Osteocyte (in vitro differentiated cells): ENCODE measurements around the gene MAGOH. TPM values are rescaled to one million over a fixed set of nuclear protein-coding genes. Genes with fewer than 3 reads are reported as not detected.

Experiments
- DNase-seq: peaks from one replicate; pipeline ENCODE4 v3.0.0; 2021; ENCODE audit warnings: mixed read lengths; ENCODE audit not compliant: unreplicated experiment; ENCODE audit errors: extremely low spot score
- H3K27ac Mint-ChIP-seq: one replicate; pipeline ENCODE4 v1.8.0; 2021; ENCODE audit warnings: mild to moderate bottlenecking, mixed read lengths; ENCODE audit not compliant: unreplicated experiment
- H3K27me3 Mint-ChIP-seq: one replicate; pipeline ENCODE4 v1.8.0; 2021; ENCODE audit warnings: mixed read lengths; ENCODE audit not compliant: unreplicated experiment
- H3K36me3 Mint-ChIP-seq: one replicate; pipeline ENCODE4 v1.8.0; 2021; ENCODE audit warnings: mixed read lengths; ENCODE audit not compliant: unreplicated experiment
- H3K4me1 Mint-ChIP-seq: one replicate; pipeline ENCODE4 v1.8.0; 2021; ENCODE audit warnings: mixed read lengths; ENCODE audit not compliant: unreplicated experiment
- H3K4me3 Mint-ChIP-seq: one replicate; pipeline ENCODE4 v1.8.0; 2021; ENCODE audit warnings: mild to moderate bottlenecking, moderate library complexity, mixed read lengths; ENCODE audit not compliant: unreplicated experiment
- H3K9me3 Mint-ChIP-seq: one replicate; pipeline ENCODE4 v1.8.0; 2021; ENCODE audit warnings: mixed read lengths; ENCODE audit not compliant: unreplicated experiment
- CTCF ChIP-seq: fragments of 200-600 bp; sonication (generic); IDR thresholded peaks from 2 replicates; pipeline ENCODE4 v1.5.0; 2021; ENCODE audit warnings: antibody characterized with exemption, mild to moderate bottlenecking, moderate library complexity
- total RNA-seq: library from RNA; stranded (reverse); gene quantifications from 2 replicates; pipeline ENCODE4 v1.2.1, GENCODE V29; 2021

The MAGOH gene
- total RNA-seq, 1 donor from 2014 or later, result 37.7 TPM

DNA sequence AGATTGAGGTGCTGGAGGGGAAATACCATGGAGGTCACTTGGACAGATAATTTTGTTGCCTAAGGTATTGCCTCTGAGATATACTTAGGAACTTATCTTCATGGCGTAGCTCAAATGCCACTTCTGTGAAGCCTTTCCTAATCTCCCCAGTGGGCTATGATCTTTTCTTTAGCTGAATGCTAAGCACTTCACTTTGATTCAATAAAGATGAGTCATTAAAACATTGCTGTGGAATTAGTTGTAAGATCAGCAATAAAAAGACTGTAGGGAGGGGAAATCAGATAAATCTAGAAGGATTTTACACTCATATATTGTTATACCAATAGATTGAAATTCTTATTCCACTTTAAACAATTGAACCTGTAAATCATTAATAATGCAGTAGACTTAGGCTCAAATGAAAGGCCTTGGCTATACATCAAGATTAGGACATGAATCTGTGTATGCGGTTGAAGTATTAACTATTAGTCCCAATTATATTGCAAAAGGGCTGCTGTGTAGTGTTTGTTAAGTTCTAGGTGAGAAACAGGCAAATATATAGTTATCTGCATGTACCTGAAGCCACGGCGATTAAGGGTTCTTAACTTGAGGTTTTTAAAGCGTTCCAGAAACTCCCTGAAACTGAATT is 19.2 kb upstream of the MAGOH start:
- Mint-ChIP-seq H3K9me3 (no peaks in the 10 kb centered on the region), H3K4me3 (no peak overlapping the region), H3K36me3 (peaks cover under 1% of the 10 kb centered on the region), H3K27me3 (no peaks in the 10 kb centered on the region), H3K27ac (no peak overlapping the region), H3K4me1 (no peaks in the 10 kb centered on the region)
- no peak for DNase-seq
- TF ChIP-seq CTCF, result no peak

DNA sequence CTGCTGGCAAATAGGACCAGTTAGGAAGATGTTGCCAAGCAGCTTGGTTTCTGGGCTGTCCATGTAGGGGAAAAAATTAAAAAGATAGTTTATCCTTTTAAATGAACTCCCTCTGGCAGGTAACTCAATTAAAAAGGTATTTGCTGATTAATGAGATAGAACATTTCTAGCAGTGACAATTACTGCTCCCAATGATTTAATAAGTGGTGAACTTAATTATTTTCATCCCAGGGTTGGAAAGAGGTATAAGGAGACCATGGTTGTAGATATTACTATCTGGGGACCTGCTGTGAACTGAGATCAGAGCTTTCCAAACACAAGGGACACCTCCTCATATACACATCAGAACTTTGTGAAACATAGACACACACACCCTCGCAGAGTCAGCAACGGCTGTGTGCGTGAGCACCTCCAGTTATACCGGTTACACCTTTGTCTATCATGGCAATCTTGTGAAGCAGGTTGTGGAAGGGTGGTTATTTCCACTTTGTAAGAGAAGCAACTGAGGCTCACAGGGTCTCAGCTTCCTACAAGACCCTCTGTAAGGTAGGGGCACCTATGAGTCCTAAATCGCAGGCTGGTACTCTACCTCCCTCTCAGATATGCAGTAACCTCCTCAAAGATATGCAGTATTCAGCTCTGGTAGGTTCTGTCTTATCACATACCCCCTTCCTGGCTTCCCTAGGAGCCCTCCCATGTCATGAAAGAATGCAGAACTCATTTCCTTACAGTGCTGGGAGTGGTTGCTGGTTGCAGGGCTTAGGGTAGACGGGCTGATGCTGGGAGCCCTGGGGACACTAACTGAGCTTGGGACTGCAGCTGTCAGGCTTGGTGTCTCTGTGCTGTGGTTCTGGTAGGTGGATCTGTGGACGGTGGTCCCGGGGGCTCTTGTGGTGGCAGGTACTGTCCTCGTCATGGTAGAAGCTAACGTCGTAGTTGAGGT is 18.5 kb upstream of the MAGOH start:
- Mint-ChIP-seq H3K36me3 (peaks cover 2% of the 10 kb centered on the region), H3K4me1 (no peaks in the 10 kb centered on the region), H3K27me3 (no peaks in the 10 kb centered on the region), H3K4me3 (no peak overlapping the region), H3K9me3 (no peaks in the 10 kb centered on the region), H3K27ac (no peak overlapping the region)
- no peak for TF ChIP-seq CTCF
- no peak for DNase-seq

DNA sequence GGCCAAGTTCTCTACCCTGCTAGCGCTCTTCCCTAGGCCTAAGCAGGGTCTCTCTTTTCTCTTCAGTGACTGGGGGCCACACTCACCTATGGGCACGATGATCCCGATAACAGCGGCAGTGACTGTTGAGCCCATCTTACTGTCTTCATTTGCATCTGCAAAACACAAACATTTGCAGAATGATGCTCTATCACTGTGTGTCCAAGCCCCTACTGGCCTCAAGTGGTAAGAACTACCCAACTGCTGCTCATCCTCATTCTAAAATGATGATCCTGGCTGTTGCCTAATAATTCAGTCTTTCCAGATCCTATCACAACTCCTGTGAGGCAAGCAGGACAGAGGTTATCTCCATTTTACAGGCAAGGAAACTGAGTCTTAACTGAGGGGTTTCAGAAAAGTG is 16.7 kb upstream of the MAGOH start:
- Mint-ChIP-seq H3K27me3 (no peaks in the 10 kb centered on the region), H3K27ac (no peak overlapping the region), H3K36me3 (peaks cover 2% of the 10 kb centered on the region)

GRCh38 chr1:53254011-53254640 is 15.8 kb upstream of the MAGOH start:
- Mint-ChIP-seq H3K27ac (no peak overlapping the region), H3K36me3 (peaks cover 2% of the 10 kb centered on the region), H3K4me3 (no peak overlapping the region), H3K9me3 (no peaks in the 10 kb centered on the region), H3K27me3 (no peaks in the 10 kb centered on the region), H3K4me1 (no peaks in the 10 kb centered on the region)
- TF ChIP-seq CTCF, result no peak
- no peak for DNase-seq

More for the DNA sequence above, 16.7 kb upstream of the MAGOH start:
- Mint-ChIP-seq H3K4me3 (no peak overlapping the region), H3K9me3 (no peaks in the 10 kb centered on the region), H3K4me1 (no peaks in the 10 kb centered on the region)
- DNase-seq, result no peak
- TF ChIP-seq CTCF, result no peak

GRCh38 chr1:53250325-53250724 is 12.0 kb upstream of the MAGOH start:
- no peak for DNase-seq
- no peaks in the 10 kb centered on the region for H3K9me3 Mint-ChIP-seq
- no peaks in the 10 kb centered on the region for H3K27me3 Mint-ChIP-seq
- H3K4me3 Mint-ChIP-seq, result no peak overlapping the region
- H3K4me1 Mint-ChIP-seq, result no peaks in the 10 kb centered on the region
- peaks cover 2% of the 10 kb centered on the region for H3K36me3 Mint-ChIP-seq
- no peak for TF ChIP-seq CTCF
- no peak overlapping the region for H3K27ac Mint-ChIP-seq
